ENCODE measurements around the gene FADS2.

GRCh38 chr11:61793083-61793828 lies 34.8 kb upstream of the FADS2 start:
- TF ChIP-seq CTCF (IDR thresholded peaks at IDR 0.05; ENCODE audit: insufficient read depth, low read length, poor library complexity, severe bottlenecking): no peak
- no peak for TF ChIP-seq EZH2phosphoT487 (conservative IDR thresholded peaks at IDR 0.05; ENCODE audit: low read length)

Data from SU-DHL-6 (cell line).